OCI-LY7 (cell line): ENCODE measurements around the gene GIMAP5.

Source experiments
- EZH2phosphoT487 ChIP-seq: fragments of 200-600 bp; sonication (generic); IDR thresholded peaks from 2 replicates; pipeline ENCODE4 v1.6.1; 2018; ENCODE audit warnings: low read depth, borderline replicate concordance, mild to moderate bottlenecking, mixed run types, antibody characterized with exemption, low read length, moderate library complexity, mixed read lengths
- TF ChIP-seq, protein P1 (sequence below): fragments of 200-600 bp; sonication (generic); conservative IDR thresholded peaks from 2 replicates; pipeline ENCODE4 v1.5.1; 2014; ENCODE audit warnings: mild to moderate bottlenecking, antibody characterized with exemption, low read length, moderate library complexity, mixed read lengths

DNA sequence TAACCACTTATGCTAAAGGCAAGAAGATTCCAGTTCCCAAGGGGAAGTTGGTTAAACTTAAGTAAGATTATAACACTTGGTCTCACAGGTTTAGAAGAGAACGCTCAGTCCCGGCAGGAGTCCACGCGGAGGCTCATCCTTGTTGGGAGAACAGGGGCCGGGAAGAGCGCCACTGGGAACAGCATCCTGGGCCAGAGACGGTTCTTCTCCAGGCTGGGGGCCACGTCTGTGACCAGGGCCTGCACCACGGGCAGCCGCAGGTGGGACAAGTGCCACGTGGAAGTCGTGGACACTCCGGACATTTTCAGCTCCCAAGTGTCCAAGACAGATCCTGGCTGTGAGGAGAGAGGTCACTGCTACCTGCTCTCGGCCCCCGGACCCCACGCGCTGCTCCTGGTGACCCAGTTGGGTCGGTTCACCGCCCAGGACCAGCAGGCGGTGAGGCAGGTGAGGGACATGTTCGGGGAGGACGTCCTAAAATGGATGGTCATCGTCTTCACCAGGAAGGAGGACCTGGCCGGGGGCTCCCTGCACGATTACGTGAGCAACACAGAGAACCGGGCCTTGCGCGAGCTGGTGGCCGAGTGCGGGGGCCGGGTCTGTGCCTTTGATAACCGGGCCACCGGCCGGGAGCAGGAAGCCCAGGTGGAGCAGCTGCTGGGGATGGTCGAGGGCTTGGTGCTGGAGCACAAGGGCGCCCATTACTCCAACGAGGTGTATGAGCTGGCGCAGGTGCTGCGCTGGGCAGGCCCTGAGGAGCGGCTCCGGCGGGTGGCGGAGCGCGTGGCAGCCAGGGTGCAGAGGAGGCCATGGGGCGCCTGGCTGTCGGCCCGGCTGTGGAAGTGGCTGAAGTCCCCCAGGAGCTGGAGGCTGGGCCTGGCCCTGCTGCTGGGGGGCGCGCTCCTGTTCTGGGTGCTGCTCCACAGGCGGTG lies 17.0 kb upstream of the GIMAP5 start:
- TF ChIP-seq, protein P1, sequence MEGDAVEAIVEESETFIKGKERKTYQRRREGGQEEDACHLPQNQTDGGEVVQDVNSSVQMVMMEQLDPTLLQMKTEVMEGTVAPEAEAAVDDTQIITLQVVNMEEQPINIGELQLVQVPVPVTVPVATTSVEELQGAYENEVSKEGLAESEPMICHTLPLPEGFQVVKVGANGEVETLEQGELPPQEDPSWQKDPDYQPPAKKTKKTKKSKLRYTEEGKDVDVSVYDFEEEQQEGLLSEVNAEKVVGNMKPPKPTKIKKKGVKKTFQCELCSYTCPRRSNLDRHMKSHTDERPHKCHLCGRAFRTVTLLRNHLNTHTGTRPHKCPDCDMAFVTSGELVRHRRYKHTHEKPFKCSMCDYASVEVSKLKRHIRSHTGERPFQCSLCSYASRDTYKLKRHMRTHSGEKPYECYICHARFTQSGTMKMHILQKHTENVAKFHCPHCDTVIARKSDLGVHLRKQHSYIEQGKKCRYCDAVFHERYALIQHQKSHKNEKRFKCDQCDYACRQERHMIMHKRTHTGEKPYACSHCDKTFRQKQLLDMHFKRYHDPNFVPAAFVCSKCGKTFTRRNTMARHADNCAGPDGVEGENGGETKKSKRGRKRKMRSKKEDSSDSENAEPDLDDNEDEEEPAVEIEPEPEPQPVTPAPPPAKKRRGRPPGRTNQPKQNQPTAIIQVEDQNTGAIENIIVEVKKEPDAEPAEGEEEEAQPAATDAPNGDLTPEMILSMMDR = no peak
- TF ChIP-seq EZH2phosphoT487 = no peak
